Adipocyte (in vitro differentiated cells): Measurements from ENCODE around the gene PITPNM2.
A peak's percentile ranks its signal among the peaks of the same experiment; 100 is the strongest.

Source experiments
- DNase-seq: peaks from one replicate; pipeline ENCODE4 v3.0.0-alpha.2; 2015; ENCODE audit warnings: low read depth
- H3K27me3 ChIP-seq: replicated peaks from 2 replicates; pipeline ENCODE4 v1.7.0; 2013; ENCODE audit warnings: mild to moderate bottlenecking, low read length, moderate library complexity; ENCODE audit not compliant: control insufficient read depth, insufficient read depth
- H3K36me3 ChIP-seq: 2 replicates; pipeline ENCODE4 v1.7.0; 2013; ENCODE audit warnings: low read length, mild to moderate bottlenecking, moderate library complexity; ENCODE audit not compliant: control insufficient read depth, insufficient read depth, severe bottlenecking
- H3K4me1 ChIP-seq: 2 replicates; pipeline ENCODE4 v1.7.0; 2013; ENCODE audit warnings: mild to moderate bottlenecking, low read length, moderate library complexity; ENCODE audit not compliant: control insufficient read depth, insufficient read depth
- H3K4me3 ChIP-seq: 2 replicates; pipeline ENCODE4 v1.7.0; 2013; ENCODE audit warnings: mild to moderate bottlenecking, low read length, moderate library complexity
- H3K9ac ChIP-seq: 2 replicates; pipeline ENCODE4 v1.7.0; 2013; ENCODE audit warnings: mild to moderate bottlenecking, low read length, moderate library complexity
- H3K9me3 ChIP-seq: 2 replicates; pipeline ENCODE4 v1.7.0; 2013; ENCODE audit warnings: mild to moderate bottlenecking, low read length, moderate library complexity; ENCODE audit not compliant: control insufficient read depth

The PITPNM2 gene

GRCh38 chr12:123132951-123133619 is 17.8 kb downstream of the PITPNM2 start:
- Histone ChIP-seq H3K4me3 (no peak overlapping the region), H3K9me3 (no peaks in the 10 kb centered on the region), H3K9ac (no peak overlapping the region), H3K36me3 (peaks cover 4% of the 10 kb centered on the region), H3K4me1 (peaks cover 23% of the 10 kb centered on the region), H3K27me3 (no peaks in the 10 kb centered on the region)
- no peak for DNase-seq

DNA sequence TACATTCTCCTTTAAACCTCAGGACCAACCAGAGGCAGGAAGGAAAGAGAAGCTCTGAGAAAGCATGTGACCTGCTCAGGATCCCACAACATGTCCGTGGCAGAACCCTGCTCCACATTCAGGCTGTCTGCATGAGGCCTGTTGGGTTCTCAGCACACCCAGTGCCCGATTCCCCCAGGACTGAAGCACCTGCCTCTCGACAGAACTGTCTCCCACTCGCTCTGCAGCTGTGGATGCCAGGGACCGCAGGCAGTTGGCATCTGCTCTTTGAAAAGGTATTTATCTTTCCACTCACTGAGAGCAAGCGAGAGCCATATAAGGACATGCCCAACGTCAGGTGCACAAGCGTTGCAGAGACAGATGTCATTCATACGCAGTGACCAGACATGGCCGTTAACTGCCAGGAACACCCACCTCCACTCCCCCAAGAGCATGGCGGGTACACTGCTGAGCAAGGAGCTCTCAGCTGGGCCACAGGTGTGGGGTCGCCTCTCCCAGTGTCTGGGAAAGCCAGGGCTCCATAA is 18.9 kb downstream of the PITPNM2 start:
- H3K4me1 ChIP-seq, result peaks cover 30% of the 10 kb centered on the region
- peaks cover 1% of the 10 kb centered on the region for H3K36me3 ChIP-seq
- H3K27me3 ChIP-seq, result no peaks in the 10 kb centered on the region
- H3K9me3 ChIP-seq, result no peaks in the 10 kb centered on the region
- H3K9ac ChIP-seq, result peak overlapping the region; percentile 46
- H3K4me3 ChIP-seq, result no peak overlapping the region
- DNase-seq, result no peak

DNA sequence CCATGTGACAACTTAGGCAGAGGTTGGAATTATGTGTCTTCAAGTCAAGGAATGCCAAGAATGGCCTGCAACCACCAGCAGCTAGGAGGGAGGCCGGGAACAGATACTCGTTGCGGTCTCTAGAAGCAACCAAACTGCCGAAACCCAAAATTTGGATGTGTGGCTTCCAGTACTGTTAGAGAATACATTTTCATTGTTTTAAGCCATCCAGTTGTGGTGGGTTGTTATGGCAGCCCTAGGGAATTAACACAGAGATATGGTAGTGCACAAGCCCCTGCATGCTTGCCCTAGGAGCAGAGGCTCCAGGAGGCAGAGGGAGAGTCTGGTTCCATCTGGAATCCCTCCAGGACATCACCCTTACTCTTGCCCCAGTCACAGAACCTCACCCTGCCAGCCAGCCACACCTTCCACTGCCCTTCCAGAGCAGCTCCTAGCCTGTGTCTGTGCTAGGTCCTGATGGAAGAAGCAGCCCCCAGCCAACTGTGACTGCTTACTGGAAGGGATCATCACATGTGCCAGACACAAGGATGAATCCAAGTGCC is 19.5 kb downstream of the PITPNM2 start:
- H3K9ac ChIP-seq, result no peak overlapping the region
- H3K36me3 ChIP-seq, result no peaks in the 10 kb centered on the region
- peaks cover 34% of the 10 kb centered on the region for H3K4me1 ChIP-seq
- H3K4me3 ChIP-seq, result no peak overlapping the region
- DNase-seq, result peak; percentile 32
- no peaks in the 10 kb centered on the region for H3K27me3 ChIP-seq
- H3K9me3 ChIP-seq, result no peaks in the 10 kb centered on the region

GRCh38 chr12:123129621-123130020 is 21.3 kb downstream of the PITPNM2 start:
- Histone ChIP-seq H3K4me3 (no peak overlapping the region), H3K36me3 (no peaks in the 10 kb centered on the region), H3K27me3 (no peaks in the 10 kb centered on the region), H3K9me3 (no peaks in the 10 kb centered on the region), H3K4me1 (peaks cover 39% of the 10 kb centered on the region), H3K9ac (no peak overlapping the region)
- DNase-seq, result no peak

- Histone ChIP-seq H3K9me3 (no peaks in the 10 kb centered on the region), H3K4me3 (no peak overlapping the region), H3K36me3 (no peaks in the 10 kb centered on the region), H3K9ac (peak overlapping the region; percentile 19), H3K27me3 (no peaks in the 10 kb centered on the region), H3K4me1 (peaks cover 39% of the 10 kb centered on the region)
- no peak for DNase-seq
These were observed 23.8 kb downstream of the PITPNM2 start for GRCh38 chr12:123127182-123127495.

- H3K9me3 ChIP-seq, result no peaks in the 10 kb centered on the region
- H3K9ac ChIP-seq, result peak overlapping the region; percentile 56
- H3K36me3 ChIP-seq, result no peaks in the 10 kb centered on the region
- H3K4me3 ChIP-seq, result peak overlapping the region; percentile 51
- peak; percentile 95 for DNase-seq
- no peaks in the 10 kb centered on the region for H3K27me3 ChIP-seq
- peaks cover 33% of the 10 kb centered on the region for H3K4me1 ChIP-seq
These were observed 24.4 kb downstream of the PITPNM2 start for GRCh38 chr12:123126294-123127181.

- Histone ChIP-seq H3K9me3 (no peaks in the 10 kb centered on the region), H3K4me3 (no peak overlapping the region), H3K36me3 (no peaks in the 10 kb centered on the region), H3K4me1 (peaks cover 35% of the 10 kb centered on the region), H3K9ac (no peak overlapping the region), H3K27me3 (no peaks in the 10 kb centered on the region)
- no peak for DNase-seq
These were observed 28.3 kb downstream of the PITPNM2 start for GRCh38 chr12:123122626-123123025.

DNA sequence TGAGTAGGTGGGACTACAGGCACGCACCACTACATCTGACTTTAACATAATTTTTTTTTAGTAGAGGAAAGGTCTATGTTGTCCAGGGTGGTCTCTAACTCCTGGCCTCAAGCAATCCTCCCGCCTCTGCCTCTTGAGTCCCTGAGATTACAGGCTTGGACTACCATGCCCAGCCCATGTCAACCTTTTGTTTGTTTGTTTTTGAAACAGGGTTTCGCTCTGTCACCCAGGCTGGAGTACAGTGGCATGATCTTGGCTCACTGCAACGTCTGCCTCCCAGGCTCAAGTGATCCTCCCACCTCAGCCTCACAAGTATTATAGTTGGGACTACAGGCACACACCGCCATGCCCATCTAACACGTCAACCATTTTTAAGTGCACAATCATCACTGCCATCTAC is 29.2 kb downstream of the PITPNM2 start:
- Histone ChIP-seq H3K9me3 (no peaks in the 10 kb centered on the region), H3K9ac (no peak overlapping the region), H3K27me3 (no peaks in the 10 kb centered on the region), H3K4me1 (peaks cover 27% of the 10 kb centered on the region), H3K4me3 (no peak overlapping the region), H3K36me3 (no peaks in the 10 kb centered on the region)
- DNase-seq, result no peak

DNA sequence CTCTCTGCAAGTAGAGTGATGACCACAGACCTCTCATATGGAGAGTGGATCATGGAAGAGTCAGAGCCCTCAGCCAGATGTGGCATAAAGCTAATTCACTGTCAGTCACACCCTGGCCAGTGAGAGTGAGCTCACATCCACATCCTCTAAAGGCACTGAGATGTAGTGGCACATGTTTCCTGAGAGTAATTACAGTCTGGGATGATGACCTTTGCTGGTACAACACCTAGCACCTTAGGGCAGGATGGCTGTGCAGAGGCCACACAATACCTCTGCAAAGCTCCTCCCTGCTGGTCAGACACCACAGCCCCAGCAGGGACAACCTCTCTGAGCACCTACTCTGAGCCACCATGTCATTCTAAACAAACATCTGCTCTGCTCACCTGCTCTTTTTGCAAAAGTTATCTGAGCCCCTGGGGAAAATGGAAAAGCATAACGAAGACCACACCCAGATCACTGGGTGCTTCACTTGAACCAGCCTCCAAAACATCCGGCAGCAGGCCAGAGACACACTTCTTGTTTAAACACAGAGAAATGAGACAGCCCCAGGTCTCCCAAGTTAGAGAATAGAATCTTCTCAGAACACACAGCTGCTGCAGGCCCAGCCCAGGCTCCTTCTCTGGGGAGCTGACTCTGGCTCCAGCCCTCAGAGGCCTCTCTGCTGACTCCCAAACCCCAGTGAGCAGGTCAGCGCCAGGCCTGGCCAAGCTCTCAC is 30.3 kb downstream of the PITPNM2 start:
- Histone ChIP-seq H3K9ac (no peak overlapping the region), H3K27me3 (no peaks in the 10 kb centered on the region), H3K36me3 (no peaks in the 10 kb centered on the region), H3K9me3 (no peaks in the 10 kb centered on the region), H3K4me1 (peaks cover 26% of the 10 kb centered on the region), H3K4me3 (no peak overlapping the region)
- no peak for DNase-seq

- Histone ChIP-seq H3K4me3 (no peak overlapping the region), H3K36me3 (no peaks in the 10 kb centered on the region), H3K27me3 (no peaks in the 10 kb centered on the region), H3K4me1 (peaks cover 34% of the 10 kb centered on the region), H3K9me3 (no peaks in the 10 kb centered on the region), H3K9ac (no peak overlapping the region)
- DNase-seq, result no peak
These were observed 31.1 kb downstream of the PITPNM2 start for GRCh38 chr12:123119808-123120207.

GRCh38 chr12:123118497-123118896 is 32.4 kb downstream of the PITPNM2 start:
- DNase-seq, result no peak
- no peaks in the 10 kb centered on the region for H3K9me3 ChIP-seq
- H3K9ac ChIP-seq, result no peak overlapping the region
- no peaks in the 10 kb centered on the region for H3K36me3 ChIP-seq
- no peak overlapping the region for H3K4me3 ChIP-seq
- H3K27me3 ChIP-seq, result no peaks in the 10 kb centered on the region
- peaks cover 42% of the 10 kb centered on the region for H3K4me1 ChIP-seq
